DMS53 treated with DMSO at 0.1 percent for 48 hours (cell line): ENCODE measurements around the gene GPR39.
A peak's percentile ranks its signal among the peaks of the same experiment; 100 is the strongest.

Experiments used
- DNase-seq: peaks from one replicate; lab custom pipeline; 2025; ENCODE audit not compliant: unreplicated experiment; lab: John Stamatoyannopoulos, UW

Gene GPR39

GRCh38 chr2:132560562-132560961 lies 144.0 kb downstream of the GPR39 start:
- DNase-seq, result no peak

GRCh38 chr2:132562245-132562644 lies 145.6 kb downstream of the GPR39 start:
- DNase-seq, result no peak

- no peak for DNase-seq
Measured at GRCh38 chr2:132564065-132564464, 147.5 kb downstream of the GPR39 start.

- no peak for DNase-seq
Measured at GRCh38 chr2:132566379-132566778, 149.8 kb downstream of the GPR39 start.

GRCh38 chr2:132567682-132568081 lies 151.1 kb downstream of the GPR39 start:
- DNase-seq, result no peak

GRCh38 chr2:132568656-132569055 lies 152.1 kb downstream of the GPR39 start:
- DNase-seq, result no peak

GRCh38 chr2:132573444-132574007 lies 156.9 kb downstream of the GPR39 start:
- DNase-seq, result no peak

GRCh38 chr2:132577686-132578085 lies 161.1 kb downstream of the GPR39 start:
- no peak for DNase-seq

GRCh38 chr2:132581591-132581990 lies 165.0 kb downstream of the GPR39 start:
- DNase-seq, result no peak

- peak; percentile 81 for DNase-seq
Measured at GRCh38 chr2:132581991-132582738, 165.6 kb downstream of the GPR39 start.

GRCh38 chr2:132583666-132584360 lies 167.2 kb downstream of the GPR39 start:
- no peak for DNase-seq

- no peak for DNase-seq
Measured at GRCh38 chr2:132584976-132585817, 168.6 kb downstream of the GPR39 start.

- no peak for DNase-seq
Measured at GRCh38 chr2:132586101-132586511, 169.5 kb downstream of the GPR39 start.

- no peak for DNase-seq
Measured at GRCh38 chr2:132586835-132587234, 170.2 kb downstream of the GPR39 start.

- DNase-seq, result no peak
Measured at GRCh38 chr2:132588576-132588975, 172.0 kb downstream of the GPR39 start.

- DNase-seq, result no peak
Measured at GRCh38 chr2:132589111-132589830, 172.7 kb downstream of the GPR39 start.

- DNase-seq, result no peak
Measured at GRCh38 chr2:132589966-132590365, 173.4 kb downstream of the GPR39 start.

- no peak for DNase-seq
Measured at GRCh38 chr2:132593171-132593570, 176.6 kb downstream of the GPR39 start.

- no peak for DNase-seq
Measured at GRCh38 chr2:132595186-132595585, 178.6 kb downstream of the GPR39 start.

- DNase-seq, result no peak
Measured at GRCh38 chr2:132595693-132596092, 179.1 kb downstream of the GPR39 start.

GRCh38 chr2:132597166-132597565 lies 180.6 kb downstream of the GPR39 start:
- no peak for DNase-seq
